Cerebellar nuclear complex (tissue), 1 donor: Measurements from ENCODE around the gene TTBK1.

Source experiments
- DNase-seq, 2 experiments: peaks; one replicate each; lab custom pipeline; 2025; lab: John Stamatoyannopoulos, UW

Gene TTBK1

DNA sequence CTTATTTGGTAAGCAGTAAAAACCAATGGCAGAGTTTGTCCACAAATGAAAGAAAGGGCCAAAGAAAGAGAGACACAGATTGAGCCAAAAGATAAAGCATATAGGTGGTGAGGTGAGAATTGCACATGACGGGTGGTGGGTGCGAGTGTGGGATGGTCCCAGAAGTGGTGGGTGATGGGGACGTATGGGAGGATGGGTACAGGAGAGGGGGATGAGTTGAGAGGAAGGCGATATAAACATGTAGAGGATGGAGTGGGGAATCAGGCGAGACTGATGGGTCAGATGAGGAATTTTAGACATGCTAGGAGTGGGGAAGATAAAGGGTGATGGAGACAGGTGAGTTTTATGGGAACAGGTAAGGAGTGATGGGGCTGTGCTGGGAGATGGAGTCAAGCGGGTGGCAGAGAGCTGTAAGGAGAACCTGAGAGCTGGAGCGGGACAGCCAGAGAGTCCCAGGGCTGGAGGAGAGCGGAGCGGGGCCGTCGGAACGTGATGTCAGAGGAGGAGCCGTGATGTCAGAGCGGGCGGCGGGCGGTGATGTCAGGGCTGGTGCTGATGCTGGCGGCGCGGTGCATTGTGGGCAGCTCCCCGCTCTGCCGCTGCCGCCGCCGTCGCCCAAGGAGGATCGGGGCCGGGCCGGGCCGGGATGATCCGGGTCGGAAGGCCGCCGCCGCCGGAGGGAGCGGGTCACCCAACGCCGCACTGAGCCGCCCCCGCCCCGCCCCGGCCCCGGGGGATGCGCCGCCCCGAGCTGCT, at the start of gene TTBK1:
TTBK1 (plus strand) TSS at position 574 of the 756 bp plus-strand sequence. CDS start 3,180 bp downstream, outside the sequence.
- peak in 1 of 2 experiments; percentile 17 for DNase-seq

DNA sequence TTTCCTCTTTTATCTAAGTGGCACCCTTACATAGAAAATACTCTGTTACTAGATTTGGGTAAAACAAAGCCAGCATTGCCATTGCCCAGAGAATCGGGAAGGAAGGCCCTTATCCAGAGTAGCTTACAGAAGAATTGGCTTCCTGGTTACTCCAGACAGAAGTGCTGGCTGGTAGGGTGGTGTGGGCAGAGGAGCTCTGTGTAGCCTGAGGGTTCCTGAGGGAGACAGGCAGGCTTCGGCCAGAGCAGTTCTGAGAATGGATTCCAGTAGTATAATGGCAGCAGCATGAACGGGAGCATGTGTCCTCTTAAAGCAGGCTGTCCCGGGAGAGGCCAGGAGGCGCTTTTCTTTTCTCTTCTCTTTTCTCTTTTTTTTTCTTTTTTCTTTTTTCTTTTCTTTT, 49.4 kb upstream of the TTBK1 start:
- DNase-seq = no peak

GRCh38 chr6:43196337-43196736, 46.9 kb upstream of the TTBK1 start:
- DNase-seq = no peak

DNA sequence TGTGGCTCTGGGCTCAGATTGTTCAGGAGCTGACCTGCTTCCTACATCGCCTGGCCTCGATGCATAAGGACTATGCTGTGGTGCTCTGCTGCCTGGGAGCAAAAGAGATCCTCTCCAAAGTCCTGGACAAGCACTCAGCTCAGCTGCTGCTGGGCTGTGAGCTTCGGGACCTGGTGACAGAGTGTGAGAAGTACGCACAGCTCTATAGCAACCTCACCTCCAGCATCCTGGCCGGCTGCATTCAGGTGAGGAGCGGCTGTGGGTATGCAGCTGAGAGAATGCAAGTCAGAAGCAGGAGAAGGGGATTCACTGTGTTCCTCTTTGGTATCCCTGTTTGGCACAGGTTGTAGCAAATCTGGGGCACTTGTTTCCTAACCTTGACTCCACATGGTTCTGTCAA, 43.4 kb upstream of the TTBK1 start:
- no peak for DNase-seq

- no peak for DNase-seq
Measured at GRCh38 chr6:43200541-43200940, 42.7 kb upstream of the TTBK1 start.

DNA sequence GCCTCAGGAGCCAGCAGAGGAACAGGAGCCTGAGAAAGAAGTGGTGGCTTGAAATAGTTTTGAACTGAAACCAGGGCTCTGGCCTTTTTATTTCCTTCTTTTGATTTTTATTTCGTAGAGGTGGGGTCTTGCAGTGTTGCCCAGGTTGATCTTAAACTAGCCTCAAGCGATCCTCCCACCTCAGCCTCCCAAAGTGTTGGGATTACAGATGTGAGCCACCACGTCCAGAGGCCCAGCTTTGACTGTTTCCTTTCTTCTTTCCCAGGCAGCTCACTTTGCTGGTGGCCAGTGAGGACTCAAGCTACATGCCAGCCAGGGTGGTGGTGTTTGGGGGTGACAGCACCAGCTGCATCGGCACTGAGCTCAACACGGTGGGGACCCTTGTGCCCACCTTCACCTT, 40.8 kb upstream of the TTBK1 start:
- DNase-seq = no peak

DNA sequence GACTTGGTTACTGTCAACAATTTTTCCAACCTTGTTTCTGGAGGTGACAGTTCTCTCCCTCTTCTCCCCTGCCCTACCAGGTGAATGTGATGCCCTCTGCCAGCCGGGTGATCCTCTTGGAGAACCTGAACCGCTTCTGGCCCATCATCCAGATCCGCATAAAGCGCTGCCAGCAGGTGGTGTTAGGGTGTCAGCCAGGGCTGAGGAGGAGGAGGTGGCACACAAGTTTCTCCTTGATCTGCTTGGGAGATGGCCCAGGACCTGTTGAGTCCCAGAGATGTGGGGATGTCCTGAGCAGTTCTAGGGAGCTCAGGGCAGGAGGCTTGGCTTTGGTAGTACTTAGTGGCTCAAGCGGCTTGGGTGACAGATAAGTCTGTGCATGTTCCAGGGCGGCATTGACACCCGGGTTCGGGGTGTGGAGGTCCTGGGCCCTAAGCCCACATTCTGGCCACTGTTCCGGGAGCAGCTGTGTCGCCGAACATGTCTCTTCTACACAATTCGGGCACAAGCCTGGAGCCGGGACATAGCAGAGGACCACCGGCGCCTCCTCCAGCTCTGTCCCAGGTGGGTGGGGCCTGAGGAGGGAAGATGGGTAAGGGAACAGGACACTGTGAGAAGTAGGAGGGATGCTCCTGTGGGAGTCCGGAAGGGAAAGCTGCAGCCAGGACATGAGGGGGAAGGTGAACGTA, 40.1 kb upstream of the TTBK1 start:
- DNase-seq = no peak

- no peak for DNase-seq
Measured at GRCh38 chr6:43203718-43204095, 39.6 kb upstream of the TTBK1 start.

DNA sequence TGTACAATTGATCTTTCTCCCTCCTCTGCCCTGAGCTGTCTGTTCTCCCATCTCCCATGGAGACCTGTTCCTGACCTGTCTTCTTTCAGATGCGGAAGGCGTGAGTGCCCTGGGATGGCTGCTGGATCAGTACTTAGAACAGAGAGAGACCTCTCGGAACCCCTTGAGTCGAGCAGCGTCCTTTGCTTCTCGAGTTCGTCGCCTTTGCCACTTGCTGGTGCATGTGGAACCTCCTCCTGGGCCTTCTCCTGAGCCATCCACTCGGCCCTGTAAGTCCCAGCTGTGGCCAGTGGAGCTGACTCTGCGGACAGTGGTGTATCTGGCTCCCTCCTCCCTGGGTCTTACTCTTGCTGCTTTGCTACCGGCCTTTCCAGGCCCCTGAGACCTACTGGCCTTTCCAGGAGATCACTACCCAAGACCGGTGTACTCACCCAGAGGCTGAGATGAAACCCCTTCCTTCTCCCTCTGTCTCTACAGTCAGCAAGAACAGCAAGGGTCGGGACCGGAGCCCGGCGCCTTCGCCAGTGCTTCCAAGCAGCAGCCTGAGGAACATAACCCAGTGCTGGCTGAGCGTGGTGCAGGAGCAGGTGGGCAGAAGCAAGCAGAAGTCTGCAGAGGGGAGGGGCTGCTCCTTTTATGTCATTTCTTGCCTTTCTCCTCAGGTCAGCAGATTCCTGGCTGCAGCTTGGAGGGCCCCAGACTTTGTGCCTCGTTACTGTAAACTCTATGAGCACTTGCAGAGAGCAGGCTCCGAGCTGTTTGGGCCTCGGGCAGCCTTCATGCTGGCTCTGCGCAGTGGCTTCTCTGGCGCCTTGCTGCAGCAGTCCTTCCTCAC, 38.8 kb upstream of the TTBK1 start:
- no peak for DNase-seq

GRCh38 chr6:43205849-43206248, 37.4 kb upstream of the TTBK1 start:
- DNase-seq = no peak

DNA sequence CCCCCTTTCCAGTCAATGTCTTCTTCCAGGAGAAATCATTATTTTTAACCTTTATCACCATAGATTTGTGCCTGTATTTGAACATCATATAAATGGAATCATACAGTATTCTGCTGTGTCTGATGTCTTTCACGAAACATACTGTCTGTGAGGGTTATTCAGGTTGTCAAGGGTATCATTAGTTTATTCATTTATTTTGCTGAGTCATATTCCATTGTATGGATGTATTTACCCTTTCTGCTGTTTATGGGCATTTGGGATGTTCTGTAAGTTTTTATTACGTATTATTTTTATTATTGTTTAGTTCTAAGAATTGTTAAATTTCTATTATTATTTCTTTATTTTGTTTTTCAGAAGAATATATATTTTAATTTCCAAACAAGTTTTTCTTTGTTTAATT, 36.0 kb upstream of the TTBK1 start:
- no peak for DNase-seq

DNA sequence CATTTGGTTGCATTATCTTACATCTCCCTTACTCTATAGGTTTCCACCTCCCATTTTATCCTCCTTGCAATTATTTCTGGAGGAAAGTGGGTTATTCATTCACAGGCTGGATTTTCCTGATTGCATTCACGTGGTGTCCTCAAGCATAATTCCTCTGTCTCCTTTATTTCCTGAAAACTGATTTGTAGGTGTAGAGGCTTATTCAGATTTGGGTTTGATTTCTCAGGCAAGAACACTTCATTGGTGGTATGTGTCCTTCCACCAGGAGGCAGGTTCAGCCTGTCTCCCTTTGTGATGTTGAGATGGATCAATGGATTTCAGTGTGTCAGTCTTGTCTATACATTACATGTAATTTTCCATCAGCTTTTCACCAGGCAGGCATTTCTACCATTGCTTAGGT, 31.3 kb upstream of the TTBK1 start:
- no peak for DNase-seq

- DNase-seq = no peak
Measured at GRCh38 chr6:43213431-43213830, 29.9 kb upstream of the TTBK1 start.

GRCh38 chr6:43215066-43215465, 28.2 kb upstream of the TTBK1 start:
- no peak for DNase-seq

GRCh38 chr6:43216200-43216599, 27.1 kb upstream of the TTBK1 start:
- DNase-seq = no peak

GRCh38 chr6:43217351-43217750, 25.9 kb upstream of the TTBK1 start:
- DNase-seq = no peak

DNA sequence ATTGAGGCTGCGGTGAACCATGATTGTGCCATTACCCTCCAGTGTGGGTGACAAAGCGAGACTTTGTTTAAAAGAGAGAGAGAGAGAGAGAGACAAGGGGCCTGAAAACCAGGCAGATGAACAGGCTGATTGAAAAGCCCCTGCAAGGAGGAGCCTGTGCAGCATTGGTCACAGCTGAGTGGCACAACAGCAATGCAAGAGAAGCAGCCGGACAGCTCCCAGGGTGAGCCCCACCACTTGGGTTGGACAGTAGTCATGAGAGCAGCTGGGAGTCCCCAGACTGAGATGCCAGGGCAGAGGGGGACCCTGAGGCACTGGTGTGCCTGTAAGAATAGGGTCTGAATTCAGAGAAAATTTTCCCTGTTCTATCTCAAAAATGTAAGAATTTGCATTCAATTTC, 24.2 kb upstream of the TTBK1 start:
- no peak for DNase-seq

- DNase-seq = no peak
Measured at GRCh38 chr6:43219814-43220213, 23.5 kb upstream of the TTBK1 start.

- no peak for DNase-seq
Measured at GRCh38 chr6:43220439-43220951, 22.8 kb upstream of the TTBK1 start.

DNA sequence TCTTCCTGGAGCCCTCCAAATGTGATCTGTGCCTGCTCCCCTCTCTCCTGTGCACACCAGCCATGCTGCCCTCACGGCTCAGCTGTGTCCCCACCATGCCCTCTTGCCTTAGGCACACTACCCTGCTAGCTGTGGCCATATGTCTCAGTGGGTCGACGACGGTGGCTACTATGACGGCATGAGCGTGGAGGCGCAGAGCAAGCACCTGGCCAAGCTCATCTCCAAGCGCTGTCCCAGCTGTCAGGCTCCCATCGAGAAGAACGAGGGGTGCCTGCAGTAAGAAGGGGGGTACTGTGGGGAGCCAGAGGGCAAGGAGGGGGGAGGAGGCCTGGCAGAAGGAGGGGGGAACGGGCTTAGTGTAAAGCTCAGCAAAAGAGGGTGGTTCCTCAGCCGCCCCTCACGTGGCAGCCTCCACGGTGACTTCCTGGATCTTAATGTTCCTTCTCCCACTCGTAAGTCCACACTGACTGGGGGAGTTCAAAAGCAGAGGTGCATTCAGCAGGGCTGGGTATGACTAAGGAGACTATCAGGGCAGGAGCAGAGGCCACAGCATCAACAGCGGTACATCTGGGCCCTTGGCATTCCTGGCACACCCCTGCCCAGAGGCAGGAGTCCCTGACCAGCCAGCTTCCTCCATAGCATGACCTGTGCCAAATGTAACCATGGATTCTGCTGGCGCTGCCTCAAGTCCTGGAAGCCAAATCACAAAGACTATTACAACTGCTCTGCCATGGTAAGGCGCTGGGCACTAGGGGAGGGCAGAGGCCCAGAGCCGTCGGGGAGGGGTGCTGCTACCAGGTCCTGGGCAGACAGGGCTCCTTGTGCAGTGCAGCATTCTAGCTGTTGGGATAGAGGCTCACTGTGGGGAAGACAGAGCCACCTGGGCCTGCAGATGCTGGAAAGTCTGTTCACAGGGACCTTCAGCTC, 22.0 kb upstream of the TTBK1 start:
- no peak for DNase-seq

DNA sequence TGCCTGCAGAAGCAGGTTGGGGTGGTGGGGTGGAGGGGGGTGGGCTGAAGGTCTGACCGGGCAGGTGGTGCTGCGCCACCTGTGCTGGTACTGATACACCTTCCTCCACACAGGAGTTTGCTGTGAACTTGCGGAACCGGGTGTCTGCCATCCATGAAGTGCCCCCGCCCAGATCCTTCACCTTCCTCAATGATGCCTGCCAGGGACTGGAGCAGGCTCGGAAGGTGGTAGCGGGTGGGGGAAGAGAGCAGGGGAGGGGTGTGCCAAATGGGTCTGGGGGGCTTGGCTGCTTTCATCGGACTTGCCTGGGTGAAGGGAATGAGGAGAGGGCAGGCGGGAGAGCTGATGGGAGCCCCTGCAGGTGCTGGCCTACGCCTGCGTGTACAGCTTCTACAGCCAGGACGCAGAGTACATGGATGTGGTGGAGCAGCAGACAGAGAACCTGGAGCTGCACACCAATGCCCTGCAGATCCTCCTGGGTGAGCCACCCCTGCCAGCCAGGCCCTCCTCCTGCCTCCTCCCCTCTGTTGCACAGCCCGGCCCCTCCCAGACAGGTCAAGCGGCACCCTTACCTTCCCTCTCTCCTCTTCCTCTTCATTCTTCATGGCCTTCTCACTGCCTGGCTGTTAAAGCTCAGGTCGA, 20.7 kb upstream of the TTBK1 start:
- DNase-seq = no peak
